Femur (tissue), 1 donor: ENCODE data around the gene SULT1C2.
"Not testable (repeated sequence)": the region's sequence is repeated elsewhere in the genome, so short reads cannot be mapped to it uniquely, and the experiment has no call there.

Experiments used
- DNase-seq: peaks from one replicate; pipeline ENCODE4 v3.0.0-alpha.2; 2017

SULT1C2 gene

DNA sequence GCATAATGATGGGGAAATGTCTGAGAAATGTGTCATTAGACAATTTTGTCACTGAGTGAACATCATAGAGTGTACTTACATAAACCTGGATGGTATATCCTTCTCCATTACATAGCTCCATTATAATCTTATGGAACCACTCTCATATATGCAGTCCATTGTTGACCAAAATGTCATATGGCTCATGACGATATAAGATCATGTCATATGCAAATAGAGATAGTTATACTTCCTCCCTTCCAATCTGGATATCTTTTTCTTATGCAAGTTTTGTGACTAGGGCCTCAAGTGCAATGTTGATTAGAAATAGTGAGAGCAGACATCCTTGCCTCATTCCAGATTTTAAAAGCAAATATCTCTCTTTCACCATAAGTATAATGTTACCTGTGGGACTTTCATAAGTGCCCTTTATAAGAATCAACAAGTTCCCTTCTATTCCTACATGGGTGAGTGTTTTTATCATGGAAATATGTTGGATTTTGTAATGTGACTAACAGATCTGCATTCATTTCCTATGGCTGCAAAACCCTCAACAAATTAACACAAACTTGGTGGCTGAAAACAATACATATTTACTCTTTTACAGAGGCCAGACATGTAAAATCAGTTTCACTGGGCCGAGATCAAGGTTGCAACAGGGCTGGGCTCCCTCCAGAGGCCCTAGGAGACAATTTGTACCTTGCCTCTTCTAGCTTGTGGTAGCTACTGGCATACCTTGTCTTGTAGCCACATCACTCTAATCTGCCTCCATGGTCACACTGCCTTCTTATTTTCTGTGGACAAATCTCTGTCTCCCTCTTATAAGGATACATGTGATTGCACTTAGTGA lies 67.4 kb downstream of the SULT1C2 start:
- DNase-seq = no peak

DNA sequence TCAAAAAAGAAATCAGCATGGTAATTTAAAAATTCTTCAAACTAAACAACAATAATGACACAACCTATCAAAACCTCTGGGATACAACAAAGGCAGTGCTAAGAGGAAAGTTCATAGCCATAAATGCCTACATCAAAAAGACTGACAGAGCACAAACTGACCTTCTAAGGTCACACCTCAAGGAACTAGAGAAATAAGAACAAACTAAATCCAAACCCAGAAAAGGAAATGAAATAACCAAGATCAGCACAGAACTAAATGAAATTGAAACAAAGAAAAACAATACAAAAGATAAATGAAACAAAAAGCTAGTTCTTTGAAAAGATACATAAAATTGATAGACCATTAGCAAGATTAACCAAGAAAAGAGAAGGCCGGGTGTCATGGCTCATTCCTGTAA lies 70.6 kb downstream of the SULT1C2 start:
- DNase-seq = not testable (repeated sequence)
